HG02884 (cell line): ENCODE measurements around the gene DNAJB12.
"Not testable (repeated sequence)": the region's sequence is repeated elsewhere in the genome, so short reads cannot be mapped to it uniquely, and the experiment has no call there.

Experiments
- ATAC-seq: cut with Tn5 transposase; IDR thresholded peaks from one replicate; pipeline ENCODE4 v1.9.1; 2021; ENCODE audit warnings: mild to moderate bottlenecking, moderate library complexity; ENCODE audit not compliant: unreplicated experiment

The DNAJB12 gene

DNA sequence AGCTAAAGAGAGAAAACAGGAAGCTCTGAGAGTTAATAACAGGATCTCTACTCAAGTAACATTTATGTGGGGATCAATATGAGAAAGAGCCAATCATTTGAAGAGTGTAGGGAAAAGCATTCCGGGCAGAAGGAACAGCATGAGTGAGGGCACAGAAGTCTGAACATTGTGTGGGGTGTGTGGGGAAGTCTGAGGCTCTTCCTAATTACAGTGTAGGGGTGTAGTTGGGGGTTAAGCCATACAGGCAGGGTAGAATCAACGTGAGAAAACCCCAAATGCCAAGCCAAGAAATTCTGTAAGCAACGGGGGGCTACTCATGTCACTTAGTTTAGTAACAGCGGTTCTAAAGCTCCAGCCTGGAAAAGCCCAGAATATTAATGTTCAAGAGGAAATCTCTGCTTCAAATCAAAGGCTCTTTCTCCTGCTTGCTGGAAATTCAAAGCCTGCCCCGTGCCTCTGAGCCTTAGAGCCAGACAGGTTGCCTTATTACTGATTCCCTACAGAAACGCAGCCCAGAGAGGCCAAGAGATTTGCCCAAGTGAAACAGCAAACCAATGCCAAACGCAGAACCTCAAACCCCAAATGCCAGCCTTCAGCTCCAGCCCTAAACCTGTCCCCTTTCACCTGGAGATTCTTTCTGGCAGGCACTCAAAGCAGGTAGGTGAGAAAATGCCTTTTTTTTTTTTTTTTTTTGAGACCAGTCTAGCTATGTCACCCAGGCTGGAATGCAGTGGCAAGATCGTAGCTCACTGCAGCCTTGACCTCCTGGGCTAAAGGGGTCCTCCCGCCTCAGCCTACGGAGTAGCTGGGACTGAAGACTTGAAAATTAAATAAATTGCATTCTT is 36.1 kb downstream of the DNAJB12 start:
- ATAC-seq, result no peak

DNA sequence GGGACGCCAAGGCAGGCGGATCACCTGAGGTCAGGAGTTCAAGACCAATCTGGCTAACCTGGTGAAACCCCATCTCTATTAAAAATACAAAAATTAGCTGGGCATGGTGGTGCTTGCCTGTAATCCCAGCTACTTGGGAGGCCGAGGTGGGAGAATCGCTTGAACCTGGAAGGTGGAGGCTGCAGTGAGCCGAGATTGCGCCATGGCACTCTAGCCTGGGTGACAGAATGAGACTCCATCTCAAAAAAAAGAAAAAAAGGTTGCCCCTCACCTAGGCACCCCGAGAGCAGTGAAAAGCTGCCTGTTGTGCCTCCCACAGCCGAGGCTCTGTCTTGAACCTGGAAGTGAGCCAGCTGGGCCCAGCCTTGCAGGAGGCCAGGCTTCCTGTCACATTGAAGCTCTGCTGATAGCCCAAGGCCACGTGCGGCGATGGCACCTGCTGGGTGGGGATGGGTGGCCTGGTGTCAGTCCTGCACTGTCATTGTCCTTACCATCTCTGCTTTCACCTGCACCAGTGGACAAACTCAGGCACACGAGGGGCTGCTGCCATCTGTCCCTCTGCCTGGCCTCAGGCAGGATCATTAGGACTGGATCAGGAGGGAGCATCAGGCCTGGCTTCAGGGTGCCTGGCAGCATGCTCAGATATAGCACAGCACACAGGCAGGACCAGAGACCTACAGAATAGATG is 37.8 kb downstream of the DNAJB12 start:
- ATAC-seq, result no peak

DNA sequence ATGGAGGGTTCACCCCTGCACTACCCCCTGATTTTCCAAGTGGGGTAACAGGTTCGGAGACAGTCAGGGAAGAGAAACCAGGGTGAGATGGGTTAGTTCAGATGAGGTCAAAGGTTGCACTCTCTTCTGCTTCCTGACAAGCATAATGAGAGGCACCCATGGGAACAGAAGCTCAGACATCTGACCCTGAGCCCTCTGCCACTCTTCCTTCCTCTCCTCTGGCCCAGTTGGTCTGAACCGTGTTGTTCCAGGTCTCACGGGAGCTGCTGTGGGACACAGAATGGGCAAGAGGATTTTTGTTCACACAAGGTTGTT is 38.4 kb downstream of the DNAJB12 start:
- ATAC-seq, result no peak

DNA sequence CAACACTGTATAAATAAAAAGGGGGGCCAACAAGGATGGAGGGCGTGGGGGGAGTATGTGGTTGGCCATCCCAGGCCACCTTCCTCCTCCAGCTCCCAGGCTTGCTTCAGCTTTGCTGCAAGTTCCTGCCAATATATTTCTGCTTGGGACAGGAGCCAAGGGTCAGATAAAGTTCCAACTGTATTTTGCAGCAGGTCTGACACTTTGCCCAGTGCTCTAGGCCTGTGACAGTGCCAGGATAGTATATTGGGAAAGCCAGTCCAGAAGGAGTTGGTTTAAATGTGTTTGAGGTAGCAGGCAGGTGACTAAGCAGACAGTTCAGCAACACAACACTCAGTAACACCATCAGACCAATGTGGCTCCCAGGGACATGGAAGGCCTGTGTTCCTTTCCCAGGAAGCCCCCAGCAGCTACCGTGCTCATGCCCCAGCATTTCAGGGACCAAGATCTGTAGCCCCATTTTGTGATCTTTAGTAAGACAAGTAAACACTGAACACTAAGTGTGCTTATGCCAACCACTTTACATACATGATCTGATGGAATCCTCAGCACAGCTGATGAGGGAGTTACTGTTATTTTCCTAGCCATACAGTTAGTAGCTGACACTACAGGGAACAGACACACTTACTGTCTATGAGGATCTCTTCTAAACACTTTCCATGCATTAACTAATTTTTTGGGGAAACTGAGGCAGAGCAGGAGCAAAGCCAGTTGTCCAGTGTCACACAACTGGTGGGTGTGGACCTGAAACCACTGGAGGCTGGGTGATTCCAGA is 38.9 kb downstream of the DNAJB12 start:
- no peak for ATAC-seq

DNA sequence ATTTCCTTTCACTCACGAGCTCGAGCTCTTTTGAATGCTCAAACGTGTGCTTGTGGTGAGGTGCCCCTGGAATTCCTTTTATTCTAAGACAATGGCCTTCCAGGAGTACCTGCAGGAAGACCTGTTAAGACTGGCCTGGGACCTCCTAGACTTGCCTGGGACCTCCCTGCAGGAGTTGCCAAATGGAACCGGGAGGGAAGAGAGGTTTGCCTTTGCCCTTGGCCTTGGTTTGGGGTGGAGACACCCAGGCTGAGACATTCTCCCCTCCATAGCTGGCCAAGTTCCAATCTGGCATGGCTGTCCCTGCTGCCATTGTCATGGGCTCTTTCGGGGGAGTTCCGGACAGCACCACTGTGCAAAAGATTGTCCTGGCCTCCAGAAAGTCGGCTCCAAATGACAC is 39.7 kb downstream of the DNAJB12 start:
- no peak for ATAC-seq

DNA sequence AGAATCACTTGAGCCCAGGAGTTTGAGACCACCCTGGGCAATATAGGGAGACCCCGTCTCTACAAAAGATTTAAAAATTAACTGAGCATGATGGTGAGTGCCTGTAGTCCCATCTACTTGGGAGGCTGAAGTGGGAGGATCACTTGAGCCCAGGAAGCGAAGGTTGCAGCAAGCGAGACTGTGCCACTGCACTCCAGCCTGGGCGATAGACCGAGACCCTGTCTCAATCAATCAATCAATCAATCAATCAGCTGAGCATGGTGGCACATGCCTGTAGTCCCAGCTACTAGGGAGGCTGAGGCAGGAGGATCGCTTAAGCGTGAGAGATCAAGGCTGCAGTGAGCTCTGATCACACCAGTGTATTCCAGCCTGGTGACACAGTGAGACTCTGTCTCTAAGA is 40.5 kb downstream of the DNAJB12 start:
- no peak for ATAC-seq

DNA sequence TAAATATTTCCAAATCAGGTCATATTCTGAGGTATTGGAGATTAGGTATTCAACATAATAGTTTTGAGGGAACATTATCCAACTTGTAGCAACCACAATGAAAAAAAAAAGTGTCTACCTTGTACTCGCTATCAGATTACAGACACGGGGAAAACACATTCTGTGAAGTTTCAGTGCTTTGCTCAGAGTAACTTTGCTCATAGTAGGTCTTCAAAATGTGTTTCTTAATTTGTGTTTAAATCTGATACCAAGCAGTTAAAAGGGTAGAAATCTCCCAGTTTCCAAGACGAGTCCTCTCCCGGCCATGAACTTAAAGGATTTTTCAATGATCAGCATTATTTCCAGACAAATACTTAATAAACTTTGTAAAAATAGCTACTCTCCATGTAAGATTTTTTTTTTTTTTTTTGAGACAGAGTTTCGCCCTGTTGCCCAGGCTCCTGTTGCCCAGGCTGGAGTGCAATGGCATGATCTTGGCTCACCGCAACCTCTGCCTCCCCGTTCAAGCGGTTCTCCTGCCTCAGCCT is 41.8 kb downstream of the DNAJB12 start:
- ATAC-seq, result no peak

DNA sequence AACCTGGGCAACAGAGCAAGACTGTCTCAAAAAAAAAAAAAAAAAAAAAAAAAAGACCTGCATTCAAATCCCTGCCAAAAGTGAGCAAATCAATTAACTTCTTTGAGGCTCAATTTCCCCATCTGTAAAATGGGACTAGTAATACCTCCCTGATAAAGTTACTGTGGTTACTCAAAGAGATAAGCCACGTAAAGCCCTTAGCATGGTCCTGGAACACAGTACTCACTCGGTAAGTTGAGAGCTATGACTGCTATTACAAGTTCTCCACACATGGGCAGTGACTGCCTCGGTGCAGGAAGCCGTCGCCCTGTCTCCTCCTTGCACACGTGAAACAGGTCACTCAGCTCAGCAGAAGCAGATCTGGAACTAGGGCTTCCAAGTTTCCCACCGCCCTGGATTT is 43.1 kb downstream of the DNAJB12 start:
- no peak for ATAC-seq

DNA sequence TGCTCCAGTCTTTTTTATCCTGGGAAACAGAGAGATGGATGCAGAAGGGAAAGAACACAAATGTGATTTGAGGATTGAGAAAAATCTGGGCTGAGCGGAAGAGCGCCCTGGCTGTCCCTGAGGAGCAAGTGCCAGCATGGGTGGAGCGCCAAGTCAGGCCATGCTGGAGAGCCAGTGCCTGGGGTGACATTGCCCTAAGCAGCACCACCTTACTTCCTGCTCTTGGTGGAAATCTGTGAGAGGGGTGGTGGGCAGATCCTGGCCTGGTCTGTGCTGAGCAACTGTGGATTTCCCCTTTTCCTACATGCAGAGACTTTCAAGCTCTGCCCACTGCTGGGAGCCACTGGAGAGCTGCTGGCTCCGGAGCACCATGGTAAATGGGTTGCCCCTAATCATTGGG is 44.1 kb downstream of the DNAJB12 start:
- ATAC-seq, result no peak

DNA sequence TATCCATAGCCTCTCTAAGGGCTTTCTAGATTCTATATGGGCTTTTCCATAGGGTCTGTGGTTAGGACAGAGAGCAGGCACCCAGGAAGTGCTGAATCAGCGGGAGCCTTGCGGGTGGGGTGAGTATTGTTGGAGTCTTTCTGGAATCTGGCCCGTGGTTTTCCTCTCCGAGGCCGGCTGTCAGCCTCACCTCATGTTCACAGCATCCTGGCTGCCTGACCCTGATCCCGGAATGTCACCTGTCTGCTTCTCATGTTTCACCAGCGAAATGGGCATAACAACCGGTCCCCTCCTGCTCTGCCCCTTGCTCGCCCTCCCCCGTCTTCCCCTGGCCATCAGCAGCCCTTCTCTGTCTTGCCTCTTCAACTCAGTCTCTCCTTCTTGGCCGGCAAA is 44.5 kb downstream of the DNAJB12 start:
- no peak for ATAC-seq

DNA sequence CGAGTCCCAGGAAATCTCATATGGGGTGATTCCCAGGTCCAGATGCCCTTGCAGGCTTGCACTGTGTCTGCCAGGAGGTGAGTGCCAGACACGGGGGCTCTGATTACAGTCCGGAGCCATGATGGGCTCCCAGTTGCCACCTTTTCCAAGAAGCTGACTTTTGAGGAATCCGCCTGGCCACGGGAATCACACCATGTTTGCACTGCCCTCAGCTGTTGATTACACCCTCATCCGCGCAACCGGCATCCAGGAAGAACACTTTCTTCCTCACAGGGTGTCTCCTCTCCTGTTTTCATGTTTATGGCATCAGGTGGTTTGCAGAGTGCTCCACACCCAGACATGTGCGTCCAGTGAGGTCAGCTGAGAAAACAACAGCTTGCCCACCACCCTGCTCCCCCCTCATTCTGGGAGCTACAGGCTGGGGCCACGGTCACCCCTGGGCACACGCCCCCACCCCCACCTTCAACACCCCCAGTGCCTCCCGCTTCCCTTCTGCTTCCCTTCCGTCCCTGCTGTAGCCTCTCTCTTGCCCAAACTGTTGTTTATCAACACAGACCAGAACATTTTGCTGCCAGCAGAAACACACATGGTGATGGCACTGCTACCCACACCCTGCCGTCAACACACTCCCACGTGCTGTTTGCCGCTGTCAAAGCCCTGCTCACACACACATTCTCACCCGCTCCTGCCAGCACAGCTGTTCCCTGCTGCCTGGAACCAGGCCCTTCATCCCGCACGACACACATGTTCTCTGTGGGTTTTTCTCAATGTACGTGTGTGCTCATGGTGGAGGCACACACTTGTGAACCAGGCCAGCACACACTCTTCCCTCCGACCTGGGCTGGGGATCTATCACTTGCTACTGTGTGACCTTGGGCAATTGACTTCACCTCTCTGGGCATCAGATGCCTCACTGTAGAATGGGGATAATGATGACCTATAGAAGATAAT is 45.2 kb downstream of the DNAJB12 start:
- ATAC-seq, result no peak

DNA sequence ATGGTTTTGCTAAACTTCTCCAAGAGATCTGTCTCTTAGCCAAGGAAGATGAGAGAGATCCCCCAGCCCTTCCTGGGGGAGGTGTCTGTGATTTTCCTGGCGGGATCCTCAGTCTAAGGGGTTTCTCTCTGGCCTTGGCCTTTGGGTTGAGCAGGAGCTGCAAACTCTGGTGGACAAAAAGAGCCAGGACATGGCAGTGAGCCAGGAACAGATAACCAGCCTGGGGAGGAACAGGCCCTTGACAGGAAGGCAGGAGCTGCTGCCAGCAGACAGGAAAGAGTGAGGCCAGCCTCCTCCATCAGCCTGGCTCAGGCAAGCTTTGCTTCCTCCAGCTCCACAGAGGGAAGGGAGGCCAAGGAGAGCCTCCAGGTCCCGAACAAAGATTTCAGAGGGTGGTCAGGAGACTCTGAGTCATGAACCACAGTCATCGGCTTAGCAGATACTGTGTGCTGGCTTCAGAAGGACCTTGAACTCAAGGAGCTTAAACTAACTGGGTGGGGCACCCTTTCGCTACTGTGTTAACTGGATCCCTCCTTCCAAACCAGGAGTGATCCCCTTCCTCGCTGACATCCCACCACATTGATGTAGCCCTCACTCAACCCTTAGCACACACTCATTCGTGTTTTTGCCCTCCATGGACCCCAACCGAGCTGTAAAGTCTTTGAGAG is 46.3 kb downstream of the DNAJB12 start:
- ATAC-seq, result no peak

DNA sequence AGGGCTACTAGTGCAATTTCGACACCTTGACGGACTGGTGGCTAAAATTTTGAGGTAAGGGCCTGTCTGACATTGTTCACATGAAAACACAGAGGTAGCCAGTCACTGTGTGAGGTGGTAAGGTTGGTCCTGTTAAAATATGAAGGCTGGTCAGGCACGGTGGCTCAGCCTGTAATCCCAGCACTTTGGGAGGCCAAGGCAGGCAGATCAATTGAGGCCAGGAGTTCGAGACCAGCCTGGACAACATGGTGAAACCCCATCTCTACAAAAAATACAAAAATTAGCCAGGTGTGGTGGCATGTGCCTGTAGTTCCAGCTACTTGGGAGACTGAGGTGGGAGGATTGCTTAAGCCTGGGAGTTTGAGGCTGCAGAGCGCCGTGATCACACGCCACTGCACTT is 47.0 kb downstream of the DNAJB12 start:
- not testable (repeated sequence) for ATAC-seq

DNA sequence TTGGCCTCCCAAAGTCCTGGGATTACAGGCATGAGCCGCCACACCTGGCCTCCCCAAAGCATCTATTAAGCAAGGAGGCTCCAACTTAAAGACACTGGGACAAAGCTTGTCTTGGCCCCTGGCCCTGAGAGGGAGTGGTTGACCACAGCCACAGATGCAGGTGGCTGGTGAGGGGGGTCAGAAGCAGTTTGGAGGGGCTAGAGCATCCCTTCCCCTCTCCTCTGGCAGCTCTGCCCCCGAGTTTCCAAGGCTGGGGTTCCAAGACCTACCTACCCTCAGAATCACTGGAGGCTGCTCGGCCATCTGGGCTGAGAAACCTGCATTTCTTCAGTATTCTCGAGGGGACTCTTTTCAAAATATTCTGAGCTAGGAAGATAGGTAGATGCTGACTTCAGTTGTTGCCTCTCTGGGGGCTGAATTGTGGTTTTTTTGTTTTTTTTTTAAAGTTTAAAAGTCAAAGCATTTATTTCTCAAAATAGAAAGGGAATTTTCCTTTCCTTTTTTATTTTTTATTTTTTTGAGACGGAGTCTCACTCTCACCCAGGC is 48.4 kb downstream of the DNAJB12 start:
- ATAC-seq, result no peak

DNA sequence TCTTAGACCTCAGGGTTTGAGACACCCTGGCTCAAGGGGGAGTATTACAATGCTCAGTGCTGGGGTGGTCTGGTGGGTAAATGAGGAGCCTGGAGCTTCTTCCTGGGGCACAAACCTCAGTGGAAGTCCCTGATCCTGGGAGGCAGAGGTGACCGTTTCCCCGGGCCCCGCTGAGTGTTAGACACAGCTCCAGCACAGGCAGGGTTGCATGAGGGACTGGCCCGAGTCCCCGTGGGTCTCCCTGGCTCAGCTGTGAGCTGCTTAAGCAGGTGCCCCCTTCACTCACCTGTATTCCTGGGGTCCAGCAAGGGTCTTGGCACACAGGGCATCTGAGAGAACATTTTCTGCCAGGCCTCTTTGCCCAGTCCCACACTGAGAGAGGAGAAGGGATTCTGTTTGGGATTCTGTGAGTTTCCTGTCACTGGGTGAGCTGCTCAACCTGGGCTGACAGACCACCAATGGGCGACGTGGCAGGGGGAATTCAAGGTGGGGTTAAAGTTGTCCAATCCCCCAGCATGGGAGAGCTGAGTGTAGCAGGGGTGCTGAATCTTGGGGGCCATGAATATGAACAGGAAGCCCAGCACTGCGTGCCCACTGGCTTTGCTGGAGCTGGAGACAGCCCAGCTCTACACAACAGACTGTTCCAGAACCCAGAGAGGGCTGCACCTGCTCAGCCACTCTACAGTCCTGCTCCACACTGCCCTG is 51.1 kb downstream of the DNAJB12 start:
- ATAC-seq, result no peak

DNA sequence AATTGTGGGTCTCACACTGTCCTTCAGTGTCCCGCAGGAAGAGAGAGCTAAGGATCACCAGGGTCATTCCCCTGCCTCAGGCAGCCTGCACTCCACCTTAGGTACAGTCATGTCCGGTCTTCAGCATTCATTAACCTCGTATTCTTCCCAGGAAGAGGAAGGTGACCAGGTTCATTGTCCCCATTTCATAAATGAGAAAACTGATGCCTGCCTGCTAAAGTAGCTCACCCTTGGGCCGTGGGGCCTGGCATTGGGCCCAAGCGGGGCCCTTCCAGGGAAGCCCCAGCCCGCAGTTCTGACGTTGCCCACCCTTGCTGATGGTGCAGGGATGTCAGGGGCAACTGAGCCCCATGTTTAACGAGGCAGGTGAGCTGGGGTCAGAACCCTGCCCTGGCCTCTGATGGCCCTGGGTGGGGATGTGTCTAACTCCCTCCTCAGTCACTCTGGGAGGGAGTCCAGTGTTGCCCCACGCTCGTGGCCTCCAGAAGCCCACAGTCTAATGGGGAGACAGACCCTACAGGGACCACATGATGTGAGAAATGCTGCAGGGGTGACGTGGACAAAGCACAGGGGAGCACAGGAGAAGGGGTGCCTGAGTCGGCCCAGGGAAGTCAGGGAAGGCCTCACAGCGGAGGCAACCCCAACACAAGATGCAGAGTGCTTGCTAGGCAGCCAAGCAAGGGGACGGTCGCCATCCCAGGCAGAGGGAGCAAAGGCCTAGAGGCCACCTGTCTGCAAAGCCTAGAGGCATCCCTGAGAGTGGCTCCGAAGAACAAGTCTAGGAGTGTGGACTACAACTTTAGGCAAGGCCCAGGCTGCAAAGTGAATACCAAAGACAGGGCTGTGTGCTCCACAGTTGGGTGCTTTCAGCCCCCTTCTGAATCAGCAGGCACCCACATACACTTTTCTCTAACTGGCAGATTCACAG is 55.9 kb downstream of the DNAJB12 start:
- ATAC-seq, result no peak

DNA sequence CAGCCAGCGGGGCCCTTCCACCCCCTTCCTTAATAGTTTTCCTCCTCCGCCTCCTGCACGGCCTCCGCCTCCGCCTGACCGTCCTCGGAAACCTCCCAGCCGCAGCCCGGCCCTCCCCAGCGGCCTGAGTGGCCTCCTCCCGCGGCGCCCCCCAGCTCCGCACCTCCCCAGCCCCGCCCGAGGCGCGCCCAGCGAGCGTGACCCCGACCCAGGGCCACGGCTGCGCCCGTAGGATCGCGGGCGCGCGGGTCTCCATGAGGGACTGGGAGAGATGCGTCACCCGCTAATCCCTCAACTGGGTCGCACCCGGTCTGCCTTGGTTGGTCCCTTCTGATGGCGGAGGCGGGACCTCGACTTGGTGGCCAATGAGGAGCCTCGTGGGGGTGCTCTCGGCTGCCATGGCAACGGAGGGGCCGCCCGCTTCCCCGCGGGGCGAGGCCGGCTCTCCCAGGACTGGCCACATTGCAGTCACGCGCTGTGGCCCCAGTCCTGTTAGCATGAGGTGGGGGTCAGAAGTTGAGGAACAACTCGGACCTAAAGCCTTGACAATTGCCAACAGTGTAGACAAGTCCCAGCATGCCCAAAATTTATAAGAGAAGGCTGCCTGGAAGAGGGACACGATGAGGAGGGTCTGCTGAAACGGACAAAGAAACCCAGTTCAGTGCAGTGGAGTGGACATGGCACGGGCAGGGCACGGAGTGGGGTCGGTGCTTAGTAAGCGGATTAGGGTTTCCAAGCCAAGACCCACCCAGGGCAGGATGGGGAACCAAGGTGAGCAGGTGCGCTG is 56.7 kb downstream of the DNAJB12 start:
- ATAC-seq, result peak; percentile 64
